OCI-LY3 (cell line): ENCODE data around the gene SGK2.

Experiments
- EZH2phosphoT487 ChIP-seq: fragments of 200-600 bp; shearing (Covaris generic); IDR thresholded peaks from 2 replicates; pipeline ENCODE4 v1.6.1; 2018; ENCODE audit warnings: antibody characterized with exemption, mixed run types, low read depth
- TF ChIP-seq, protein P1 (sequence below): fragments of 200-600, 300-600 bp; sonication (generic); IDR thresholded peaks from 2 replicates; pipeline ENCODE4 v1.5.1; 2014; ENCODE audit warnings: antibody characterized with exemption, low read length, low read depth

DNA sequence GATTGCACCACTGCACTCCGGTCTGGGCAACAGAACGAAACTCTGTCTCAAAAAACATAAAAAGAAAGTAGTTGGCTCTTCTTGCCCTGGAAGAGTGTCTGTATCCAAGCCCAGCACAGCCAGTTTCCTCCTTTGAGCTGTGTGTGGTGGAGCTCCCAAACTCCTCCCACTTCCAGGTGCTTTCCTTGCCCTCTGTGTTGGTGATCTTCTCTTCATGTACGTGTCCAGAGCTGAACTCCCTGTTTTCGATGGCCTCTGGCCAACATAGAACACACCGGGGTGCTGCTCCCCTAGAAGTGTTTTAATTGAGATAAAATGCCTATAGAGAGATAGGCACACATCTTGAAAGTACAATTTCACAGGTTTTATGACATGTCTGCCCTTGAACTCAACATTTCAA is 16.7 kb upstream of the SGK2 start:
- TF ChIP-seq, protein P1, sequence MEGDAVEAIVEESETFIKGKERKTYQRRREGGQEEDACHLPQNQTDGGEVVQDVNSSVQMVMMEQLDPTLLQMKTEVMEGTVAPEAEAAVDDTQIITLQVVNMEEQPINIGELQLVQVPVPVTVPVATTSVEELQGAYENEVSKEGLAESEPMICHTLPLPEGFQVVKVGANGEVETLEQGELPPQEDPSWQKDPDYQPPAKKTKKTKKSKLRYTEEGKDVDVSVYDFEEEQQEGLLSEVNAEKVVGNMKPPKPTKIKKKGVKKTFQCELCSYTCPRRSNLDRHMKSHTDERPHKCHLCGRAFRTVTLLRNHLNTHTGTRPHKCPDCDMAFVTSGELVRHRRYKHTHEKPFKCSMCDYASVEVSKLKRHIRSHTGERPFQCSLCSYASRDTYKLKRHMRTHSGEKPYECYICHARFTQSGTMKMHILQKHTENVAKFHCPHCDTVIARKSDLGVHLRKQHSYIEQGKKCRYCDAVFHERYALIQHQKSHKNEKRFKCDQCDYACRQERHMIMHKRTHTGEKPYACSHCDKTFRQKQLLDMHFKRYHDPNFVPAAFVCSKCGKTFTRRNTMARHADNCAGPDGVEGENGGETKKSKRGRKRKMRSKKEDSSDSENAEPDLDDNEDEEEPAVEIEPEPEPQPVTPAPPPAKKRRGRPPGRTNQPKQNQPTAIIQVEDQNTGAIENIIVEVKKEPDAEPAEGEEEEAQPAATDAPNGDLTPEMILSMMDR: no peak
- no peak for TF ChIP-seq EZH2phosphoT487
